ENCODE data around the gene TECTA.

Gene TECTA

DNA sequence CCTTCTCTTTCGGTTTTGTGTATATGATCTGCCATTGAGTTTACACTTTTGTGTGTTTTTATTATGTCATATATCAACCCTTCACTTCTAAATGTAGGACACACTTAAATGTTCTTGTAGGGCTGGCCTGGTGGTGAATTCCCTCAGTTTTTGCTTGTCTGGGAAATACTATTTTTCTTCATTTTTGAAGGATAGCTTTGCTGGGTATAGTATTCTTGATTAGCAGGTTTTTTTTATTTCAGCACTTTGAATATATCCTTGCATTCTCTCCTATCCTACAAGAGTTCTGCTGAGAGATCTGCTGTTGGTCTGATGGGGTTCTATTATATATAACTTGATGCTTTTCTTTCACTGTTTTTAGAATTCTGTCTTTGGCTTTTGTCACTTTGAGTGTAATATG, 79.1 kb downstream of the TECTA start:
- DNase-seq, result no peak

DNA sequence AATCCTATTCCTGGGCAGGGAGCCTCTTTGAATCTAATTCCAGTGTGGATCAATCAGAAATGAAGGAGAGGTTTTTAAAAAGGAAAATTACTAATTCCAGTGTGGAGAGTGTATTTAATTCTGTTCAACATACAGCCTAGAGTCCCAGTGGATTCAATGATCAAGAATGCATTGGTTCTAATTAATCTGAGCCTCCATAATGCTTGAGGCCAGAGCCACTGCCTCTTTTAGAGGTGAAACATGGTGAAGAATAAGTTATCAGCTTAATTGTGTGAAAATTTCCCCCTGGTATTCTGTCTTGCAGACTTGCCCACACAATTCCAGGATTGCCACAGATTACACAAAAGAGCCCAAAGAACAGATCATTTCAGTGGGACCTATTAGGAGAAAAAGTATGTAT, 87.7 kb downstream of the TECTA start:
- no peak for DNase-seq

DNA sequence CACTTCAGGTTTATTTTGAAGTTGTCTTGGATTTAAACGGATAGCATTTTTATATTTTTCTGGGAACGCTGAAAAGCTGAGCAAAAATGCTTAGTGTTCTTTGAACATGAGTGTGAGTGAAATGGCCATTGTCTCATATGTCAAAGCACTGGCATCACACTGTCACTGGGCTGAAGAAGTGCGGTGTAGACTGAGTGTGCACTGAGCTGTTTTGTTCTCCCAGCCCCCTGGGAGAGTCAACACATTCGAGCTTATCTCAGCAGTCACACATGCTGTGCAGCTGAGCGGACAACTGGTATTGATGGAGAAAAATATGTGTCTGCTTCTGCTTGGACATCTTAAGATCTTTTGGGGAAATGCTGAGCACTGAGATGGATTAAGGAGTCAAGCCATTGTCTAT, 90.8 kb downstream of the TECTA start:
- no peak for DNase-seq

DNA sequence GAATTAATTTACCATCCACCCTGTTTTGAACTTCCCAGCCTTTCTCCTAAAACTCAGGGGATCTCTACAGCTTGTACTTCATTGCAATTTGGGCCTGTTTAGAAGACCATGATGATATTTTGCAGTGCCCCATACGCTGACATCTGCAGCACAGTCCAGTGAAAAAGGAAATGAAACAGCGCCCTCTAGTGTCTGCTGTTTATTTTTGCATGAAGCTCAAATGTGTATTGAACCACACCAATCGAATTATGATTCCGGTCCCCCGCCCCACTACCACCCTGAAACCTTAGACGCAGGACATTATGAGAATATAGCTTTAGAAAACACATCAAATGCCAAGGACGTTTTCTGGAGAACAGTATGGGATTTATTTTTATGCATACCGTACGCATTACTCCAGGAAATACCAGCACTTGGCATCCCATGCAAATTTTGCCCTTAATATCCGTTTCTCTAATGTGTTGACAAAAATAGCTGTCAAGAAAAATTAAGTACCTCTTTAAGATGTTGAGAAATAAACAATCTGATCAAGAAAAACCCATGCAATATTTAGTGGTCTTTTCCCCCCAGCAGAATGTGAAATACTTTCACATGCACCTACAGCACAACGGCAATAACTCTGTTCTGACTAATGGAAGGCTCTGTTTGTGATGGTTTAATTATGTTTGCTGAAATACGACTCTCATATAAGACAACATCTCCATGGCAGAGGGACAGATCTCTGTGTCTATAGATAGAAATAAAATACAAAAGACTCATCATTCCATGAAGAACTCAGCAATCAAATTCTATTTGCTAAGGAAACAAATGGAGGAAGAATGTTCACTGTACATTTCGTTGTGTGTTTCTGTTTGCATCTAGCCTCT, 93.9 kb downstream of the TECTA start:
- no peak for DNase-seq

DNA sequence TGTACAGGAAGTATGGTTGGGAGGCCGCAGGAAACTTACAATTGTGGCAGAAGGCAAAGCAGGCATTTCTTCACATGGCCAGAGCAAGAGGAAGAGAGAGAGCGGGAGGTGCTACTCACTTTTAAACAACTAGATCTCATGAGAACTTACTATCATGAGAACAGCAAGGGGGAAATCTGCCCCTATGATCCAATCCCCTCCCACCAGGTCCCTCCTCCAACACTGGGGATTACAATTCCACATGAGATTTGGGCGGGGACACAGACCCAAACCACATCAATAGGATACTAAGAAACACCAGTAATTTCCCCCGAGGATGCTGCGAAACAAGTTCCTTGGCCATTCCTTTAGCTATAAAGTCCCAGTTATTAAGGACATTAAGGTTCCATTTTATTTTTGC, 97.4 kb downstream of the TECTA start:
- no peak for DNase-seq

DNA sequence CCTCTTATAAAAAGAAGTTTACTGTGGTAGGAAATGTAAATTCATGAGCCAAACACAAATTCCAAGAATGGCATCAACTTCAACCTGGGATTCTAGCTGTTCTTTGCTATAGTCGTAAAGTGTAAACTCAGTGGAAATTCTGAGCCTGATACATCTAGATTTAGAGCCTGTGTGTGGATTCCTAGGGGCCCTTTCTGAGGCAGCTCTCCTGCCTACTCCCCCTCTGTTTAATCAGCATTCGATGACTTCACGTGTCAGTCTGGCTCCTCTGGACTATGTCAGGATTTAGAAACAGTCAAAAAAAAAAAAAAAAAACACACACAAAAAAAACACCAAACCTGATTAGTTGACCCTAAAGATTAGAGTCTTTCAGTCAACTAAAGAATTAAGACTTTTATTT, 98.5 kb downstream of the TECTA start:
- no peak for DNase-seq

DNA sequence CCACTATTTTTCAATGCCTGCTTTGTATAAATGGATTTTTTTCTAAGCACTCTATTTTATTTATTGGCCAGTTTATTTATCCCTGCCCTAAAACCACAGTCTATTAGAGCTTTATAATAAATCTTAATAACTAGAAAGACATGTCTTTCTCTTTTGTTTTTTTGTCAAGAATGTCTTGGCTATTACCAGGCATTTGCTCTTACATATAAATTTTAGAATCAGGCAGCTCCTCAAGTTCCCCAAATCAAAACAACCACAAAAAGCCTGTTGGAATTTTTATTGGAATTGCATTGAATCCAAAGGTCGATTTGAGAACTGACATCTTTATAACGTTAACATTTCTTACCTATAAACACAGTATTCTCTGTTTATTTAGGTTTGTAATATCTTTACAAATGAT, 105.8 kb downstream of the TECTA start:
- no peak for DNase-seq

DNA sequence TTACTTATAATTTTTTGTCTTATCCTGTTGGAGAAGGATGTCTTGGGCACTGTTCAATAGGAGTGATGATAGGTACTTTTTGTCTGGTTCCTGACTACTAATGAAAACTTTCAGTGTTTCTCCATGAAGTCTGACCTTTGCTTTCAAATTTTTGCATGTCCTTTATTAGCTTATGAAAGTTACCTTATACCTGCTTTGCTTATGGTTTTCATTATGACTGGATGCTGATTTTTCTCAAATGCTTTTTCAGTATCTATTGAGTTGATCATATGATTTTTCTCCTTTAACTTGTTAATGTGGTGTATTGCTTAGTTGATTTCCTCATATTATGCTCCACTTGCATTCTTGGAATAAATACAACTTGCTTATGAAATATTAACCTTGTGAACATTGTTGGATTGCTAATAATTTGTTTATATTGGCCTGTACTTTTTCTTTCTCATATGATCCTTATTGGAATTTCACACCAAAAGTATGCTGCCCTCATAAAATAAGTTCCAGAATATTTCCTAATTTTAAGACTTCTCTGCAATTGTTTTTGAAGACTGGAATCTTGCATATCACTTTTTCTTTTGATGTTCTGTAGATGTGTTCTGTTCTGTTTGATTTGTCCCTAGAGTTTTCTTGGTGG, 106.6 kb downstream of the TECTA start:
- no peak for DNase-seq

DNA sequence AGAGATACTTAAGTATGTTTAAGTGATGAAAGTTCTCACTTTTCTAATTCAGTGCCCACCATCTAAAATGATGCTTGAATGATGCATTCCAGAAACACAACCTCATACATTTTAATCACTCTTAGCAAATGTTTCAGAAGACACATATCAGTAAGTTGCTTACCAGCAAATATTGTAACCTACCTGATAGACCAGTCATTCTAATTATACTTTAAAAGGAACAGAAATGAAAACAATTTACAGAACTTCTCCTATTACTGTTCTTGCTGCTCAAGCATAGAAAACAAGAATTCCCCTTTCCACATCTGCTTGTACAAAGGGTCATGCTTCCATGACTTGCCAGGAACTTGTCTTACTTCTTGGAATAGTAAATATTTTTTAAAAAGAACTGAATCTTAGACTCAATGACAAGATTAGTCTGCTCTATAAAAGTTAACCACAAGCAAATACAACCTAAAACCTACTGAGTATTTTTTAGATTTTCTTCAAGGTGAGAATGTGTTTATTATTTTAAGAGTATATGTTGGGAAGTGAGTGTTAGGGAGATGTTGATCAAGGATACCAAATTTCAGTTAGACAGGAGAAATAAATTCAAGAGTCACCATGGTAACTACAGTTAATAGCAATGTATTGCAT, 109.5 kb downstream of the TECTA start:
- DNase-seq, result no peak

DNA sequence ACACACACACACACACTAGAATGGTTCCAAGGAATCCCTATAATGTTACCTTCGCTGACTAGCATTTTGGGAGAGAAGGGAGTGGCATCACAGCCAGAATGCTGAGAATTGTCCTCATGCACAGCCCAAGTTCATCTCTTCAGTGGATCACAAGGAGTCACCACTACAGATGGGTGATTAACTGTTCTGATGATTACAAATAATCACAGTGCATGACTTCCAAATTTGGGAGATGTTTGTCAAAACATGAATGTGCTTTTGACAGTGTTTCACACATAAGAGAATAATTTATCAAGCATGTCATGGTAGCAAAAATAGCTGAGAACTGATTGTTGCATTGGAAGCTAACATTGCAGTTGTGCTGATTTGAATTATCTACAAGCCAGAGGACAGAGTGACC, 110.6 kb downstream of the TECTA start:
- no peak for DNase-seq

DNA sequence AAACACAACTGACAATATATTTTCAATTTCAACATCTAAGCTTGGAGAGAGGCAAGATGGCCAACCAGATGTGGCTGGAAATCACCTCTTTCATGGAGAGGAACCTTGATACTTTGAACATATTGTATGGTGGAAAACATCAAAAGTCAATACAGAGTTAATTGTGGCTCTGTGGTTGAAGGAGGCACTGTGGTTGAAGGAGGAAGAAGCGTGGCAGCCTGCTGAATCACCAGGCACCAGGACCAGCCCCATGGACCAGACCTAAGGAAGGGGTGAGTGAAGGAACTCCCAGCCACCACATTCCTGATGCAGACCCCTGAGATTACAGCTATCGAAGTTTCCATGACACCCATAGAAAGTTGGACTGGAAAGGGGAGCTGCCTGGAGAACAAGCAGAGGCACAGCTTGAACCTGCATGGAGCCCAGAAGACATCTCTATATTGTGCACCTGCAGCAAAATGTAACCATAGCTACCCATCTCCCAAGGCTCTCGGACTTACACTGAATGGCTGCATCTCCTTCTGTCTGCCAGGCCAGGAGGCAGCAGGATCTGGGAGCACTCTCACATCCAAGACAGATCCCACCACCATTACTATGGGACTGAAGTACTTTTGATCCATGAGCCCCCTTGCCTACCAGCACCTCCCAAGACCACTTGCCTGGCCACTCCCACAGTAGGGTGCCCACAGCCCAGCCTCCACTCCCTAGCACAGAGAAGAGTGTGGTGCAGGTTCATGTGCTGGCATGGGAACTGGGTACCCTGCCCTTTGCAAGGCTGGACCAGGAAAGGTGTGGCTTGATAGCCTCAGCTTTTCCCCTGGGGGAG, 111.7 kb downstream of the TECTA start:
- no peak for DNase-seq

DNA sequence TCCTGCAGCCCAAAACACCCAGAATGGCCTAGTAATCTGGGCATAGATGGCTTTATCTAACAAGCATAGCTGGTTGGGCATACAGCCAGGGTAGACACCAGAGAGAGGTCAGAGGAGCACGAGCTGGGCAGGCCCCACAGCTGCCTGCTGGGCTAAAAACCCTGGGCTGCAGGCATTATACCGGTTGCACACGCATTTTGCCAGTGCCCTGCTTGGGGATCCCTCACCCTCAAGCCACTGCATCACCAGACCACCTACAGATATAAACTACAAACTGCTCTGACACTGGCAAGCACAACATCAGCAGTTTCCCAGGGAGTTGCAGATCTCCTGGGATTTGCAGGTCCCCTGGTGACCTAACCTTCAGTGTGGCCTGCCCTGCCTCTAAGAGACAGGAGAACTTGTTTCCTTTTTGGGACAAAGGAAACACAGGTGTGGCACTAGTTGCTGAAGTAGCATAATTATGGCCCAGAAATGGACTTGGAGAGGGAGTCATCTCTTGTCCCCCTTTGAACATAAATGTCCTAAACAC, 112.4 kb downstream of the TECTA start:
- DNase-seq, result no peak

DNA sequence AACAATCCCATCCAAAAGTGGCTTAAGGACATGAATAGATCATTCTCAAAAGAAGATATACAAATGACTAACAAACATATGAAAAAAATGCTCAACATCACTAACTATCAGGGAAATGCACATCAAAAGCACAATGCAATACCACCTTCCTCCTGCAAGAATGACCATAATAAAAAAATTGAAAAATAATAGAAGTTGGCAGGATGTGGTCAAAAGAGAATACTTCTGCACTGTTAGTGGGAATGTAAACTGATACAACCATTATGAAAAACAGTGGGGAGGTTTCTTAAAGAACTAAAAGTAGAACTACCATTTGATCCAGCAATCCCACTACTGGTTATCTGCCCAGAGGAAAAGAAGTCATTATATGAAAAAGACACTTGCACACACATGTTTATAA, 113.8 kb downstream of the TECTA start:
- DNase-seq, result no peak

DNA sequence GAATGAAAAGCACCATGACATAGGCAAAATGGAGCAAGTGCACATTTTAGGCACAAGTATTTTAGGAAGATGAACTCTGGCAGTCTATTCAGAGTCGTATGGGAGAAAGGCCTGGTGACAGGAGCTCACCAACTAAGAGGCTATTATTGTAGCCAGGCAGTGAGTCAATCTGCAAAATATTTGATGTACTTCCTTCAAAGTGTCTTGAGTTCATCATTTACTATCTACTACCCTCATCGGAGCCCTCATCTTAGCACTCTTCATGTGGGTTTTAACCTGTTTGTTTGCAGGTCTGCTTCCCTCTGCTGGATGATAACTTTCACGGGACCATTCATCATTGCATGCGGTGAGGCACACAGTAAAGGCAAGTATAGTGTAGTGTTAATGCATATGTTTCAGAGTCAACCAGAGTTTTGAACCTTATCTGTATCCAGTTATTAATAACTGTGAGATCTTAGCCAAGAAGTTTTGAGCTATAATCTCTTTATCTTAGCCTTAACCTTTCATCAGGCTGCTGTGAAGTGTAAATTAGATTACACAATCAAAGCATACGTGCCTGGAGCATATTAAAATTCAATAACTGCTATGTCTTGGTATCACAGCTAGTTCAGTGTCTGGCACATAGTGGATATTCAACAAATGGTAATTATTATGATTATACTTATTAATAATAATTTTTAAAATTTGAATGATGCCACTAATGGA, 120.6 kb downstream of the TECTA start:
- DNase-seq, result no peak

DNA sequence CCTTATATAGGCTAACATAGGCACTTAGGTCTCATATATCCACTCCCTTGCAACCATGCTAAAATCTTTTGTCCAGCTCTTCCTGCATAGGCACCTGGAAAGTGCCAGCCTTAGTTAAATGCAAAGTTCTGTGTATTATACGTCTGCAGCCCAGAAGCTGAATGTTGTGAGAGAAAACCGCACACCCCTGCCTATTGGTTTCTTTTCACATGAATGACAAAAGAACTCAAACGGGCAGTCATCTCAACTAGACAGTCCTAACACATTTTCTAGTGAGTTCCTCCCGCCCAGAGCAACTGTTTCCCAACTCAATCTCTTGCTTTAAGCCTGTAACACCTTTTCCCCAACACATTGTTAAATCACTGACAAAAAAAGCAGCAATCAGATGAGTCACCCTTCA, 122.1 kb downstream of the TECTA start:
- DNase-seq, result no peak

DNA sequence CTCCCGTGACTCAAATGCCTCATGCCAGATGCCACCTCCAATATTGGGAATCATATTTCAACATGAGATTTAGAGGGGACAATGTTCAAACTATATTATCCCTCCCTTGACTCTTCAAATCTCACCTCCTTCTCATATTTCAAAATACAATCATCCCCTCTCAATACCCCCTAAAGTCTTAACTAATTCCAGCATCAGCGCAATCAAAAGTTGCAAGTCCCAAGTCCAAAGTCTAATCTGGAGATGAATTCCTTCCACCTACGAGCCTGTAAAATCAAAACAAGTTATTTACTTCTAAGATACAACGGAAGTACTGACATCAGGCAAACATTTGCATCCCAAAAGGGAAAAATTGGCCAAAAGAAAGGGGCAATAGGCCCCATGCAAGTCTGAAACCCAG, 124.3 kb downstream of the TECTA start:
- no peak for DNase-seq

DNA sequence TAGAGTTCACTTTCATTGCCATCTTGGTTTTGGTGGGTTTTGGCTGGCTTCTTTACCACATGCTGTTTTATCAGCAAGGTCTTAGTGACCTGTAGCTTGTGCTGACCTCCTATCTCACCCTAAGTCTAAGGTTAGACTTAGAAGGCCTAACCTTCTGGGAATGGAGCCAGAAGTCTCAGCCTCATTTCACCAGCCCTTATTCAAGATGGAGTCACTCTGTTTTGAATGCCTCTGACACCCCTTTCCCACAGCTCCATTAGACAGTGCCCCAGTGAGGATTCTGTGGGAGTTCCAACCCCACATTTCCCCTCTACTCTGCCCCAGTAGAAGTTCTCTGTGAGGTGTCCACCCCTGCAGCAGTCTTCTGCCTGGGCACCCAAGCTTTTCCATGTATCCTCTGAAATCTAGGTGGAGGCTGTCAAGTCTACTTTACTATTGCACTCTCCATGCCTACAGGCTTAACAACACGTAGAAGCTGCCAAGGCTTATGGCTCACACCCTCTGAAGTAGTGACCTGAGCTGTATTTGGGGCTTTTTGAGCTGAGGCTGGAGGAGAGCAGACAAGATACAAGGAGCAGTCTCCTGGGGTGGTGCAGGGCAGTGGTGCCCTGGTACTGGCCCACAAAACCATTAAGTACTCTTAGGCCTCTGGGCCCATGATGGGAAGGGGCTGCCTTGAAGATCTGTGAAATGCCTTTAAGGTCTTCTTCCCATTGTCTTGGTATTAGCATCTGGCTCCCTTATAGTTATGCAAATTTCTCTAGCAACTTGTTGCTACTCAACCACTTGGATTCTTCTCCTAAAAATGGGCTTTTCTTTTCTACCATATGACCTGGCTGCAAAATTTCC, 125.6 kb downstream of the TECTA start:
- DNase-seq, result no peak

DNA sequence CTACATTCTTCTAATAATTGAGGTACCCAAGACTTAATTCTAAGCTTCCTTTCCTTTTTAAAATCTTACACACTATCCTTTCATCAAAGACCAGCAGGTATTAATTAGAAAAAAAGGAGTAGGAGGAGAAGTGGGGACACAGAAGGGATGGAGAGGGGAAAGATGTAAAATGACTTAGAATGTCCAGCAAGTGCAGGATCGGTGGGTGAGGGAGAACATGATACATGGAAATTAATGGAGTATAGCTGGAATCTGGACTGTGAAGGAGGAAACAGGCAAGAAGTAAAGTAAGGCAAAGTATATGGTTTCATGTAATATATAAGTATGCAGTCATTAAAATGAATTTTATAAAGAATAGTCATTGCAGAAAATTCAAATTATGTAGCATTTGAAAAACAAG, 127.8 kb downstream of the TECTA start:
- no peak for DNase-seq

DNA sequence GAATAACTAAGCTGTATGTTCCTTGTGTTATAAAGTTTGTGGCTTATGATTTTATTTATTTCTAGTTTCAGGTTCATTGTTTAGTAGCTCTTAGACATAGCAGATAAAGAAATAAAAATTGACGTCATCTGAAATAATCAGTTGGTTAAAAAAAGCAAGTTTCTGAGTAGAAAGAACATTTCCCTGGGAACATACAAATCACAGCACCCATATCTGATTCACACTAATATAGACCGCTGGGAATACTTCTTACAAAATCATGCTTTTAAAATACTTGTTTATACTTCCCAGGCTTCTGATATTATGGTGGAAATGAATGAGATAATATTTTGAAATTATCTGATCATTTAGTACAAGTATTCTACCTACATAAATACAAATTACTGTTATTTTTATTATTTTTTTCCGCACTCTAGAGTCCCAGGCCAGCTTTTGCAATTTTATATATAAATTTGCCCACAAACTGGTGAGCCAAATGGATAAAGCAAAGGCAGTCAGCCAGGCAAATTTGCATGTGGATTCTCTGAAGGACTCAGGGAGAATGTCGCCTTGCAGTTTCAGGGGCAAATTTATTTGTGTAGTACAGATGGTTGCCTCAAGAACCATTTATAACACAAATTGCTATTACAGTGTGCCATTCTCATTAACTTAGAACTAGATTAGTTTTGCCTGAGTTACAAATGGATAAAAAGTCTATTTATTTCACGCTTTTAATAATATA, 128.6 kb downstream of the TECTA start:
- no peak for DNase-seq

DNA sequence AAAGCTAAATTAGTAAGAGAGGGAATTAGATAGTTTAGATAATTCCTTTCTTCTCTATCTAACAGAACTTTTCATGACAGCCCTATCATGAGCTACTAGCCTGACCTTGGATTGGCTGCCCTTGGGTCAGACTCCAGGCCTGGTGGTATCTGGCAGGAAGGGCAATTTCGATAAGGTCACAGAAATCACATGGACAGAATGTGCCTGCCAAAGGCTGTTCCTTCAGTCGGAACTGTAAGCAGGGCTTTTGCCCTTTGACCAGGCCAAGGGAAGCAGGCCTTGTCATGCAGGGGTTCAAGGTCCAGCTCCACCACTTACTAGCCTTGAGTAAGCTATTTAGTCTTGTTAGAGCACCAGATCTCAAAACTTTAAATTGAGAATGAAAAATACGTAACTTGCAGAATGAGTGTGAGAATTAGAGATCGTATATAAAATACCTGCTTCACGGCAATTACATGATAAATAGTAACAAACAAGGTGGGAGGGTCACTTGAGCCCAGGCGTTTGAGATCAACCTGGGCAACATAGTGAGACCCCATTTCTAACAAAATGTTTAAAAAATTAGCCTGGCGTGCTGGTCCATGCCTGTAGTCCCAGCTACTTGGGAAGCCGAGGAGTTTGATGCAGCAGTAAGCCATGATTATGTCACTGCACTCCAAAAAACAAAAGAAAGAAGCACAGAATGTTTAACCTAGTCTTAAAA, 130.7 kb downstream of the TECTA start:
- no peak for DNase-seq
